Measurements from ENCODE around the gene CIAO2A. TPM values are rescaled to one million over a fixed set of nuclear protein-coding genes. Genes with fewer than 3 reads are reported as not detected.

Gene CIAO2A
- 10 to 100 TPM; 22.9 to 46.9 (median 32.7) TPM for total RNA-seq

GRCh38 chr15:64093627-64094417 is at the start of gene CIAO2A:
Gene CIAO2A, minus strand, starts transcription at chr15:64093838. Its CDS starts 70 bp downstream, at chr15:64093768.
- DNase-seq (ENCODE audit: low spot score in 2 of 2): peak; percentile 87 to 91
- Histone ChIP-seq H3K36me3 (no peaks in the 10 kb centered on the region), H3K27me3 (no peaks in the 10 kb centered on the region), H3K4me3 (peak within 1 kb of the TSS; percentile 66 to 73 (median 70)), H3K9me3 (no peaks in the 10 kb centered on the region), H3K4me1 (peaks cover 0 to 71% (median 45%) of the 10 kb centered on the region in 4 donors), H3K27ac (peak within 1 kb of the TSS; percentile 86 to 95 (median 90))
- TF ChIP-seq CTCF (IDR thresholded peaks at IDR 0.05) (peak in 1 of 5 experiments; percentile 33), EP300 (IDR thresholded peaks at IDR 0.05) (peak; percentile 75 to 92), POLR2A (IDR thresholded peaks at IDR 0.05) (peak; percentile 9 to 59)
- 0 to 1% methylated on average over 38 to 39 of the region's 41 CpGs for WGBS, 2 donors

GRCh38 chr15:64143276-64143675 is 49.6 kb upstream of the CIAO2A start:
- H3K36me3 ChIP-seq: peaks cover 0 to 58% (median 9%) of the 10 kb centered on the region in 3 donors

GRCh38 chr15:64141798-64142512 is 48.3 kb upstream of the CIAO2A start:
- Histone ChIP-seq H3K4me1 (peaks cover 0 to 16% (median 0%) of the 10 kb centered on the region in 4 donors), H3K27ac (no peak overlapping the region), H3K4me3 (no peak overlapping the region), H3K36me3 (peaks cover 4 to 71% (median 12%) of the 10 kb centered on the region in 3 donors), H3K9me3 (no peaks in the 10 kb centered on the region), H3K27me3 (no peaks in the 10 kb centered on the region)
- TF ChIP-seq EP300 (IDR thresholded peaks at IDR 0.05): no peak
- no peak for TF ChIP-seq POLR2A (IDR thresholded peaks at IDR 0.05)
- no peak for TF ChIP-seq CTCF (IDR thresholded peaks at IDR 0.05)
- DNase-seq (ENCODE audit: low spot score in 2 of 2): no peak
- WGBS, 2 donors: 83 to 85% methylated on average over 8 of the region's 8 CpGs

More at GRCh38 chr15:64143276-64143675, 49.6 kb upstream of the CIAO2A start:
- H3K27me3 ChIP-seq: no peaks in the 10 kb centered on the region
- 88 to 93% methylated on average over 6 of the region's 6 CpGs for WGBS, 2 donors
- H3K9me3 ChIP-seq: no peaks in the 10 kb centered on the region
- TF ChIP-seq POLR2A (IDR thresholded peaks at IDR 0.05) (no peak), CTCF (IDR thresholded peaks at IDR 0.05) (no peak), EP300 (IDR thresholded peaks at IDR 0.05) (no peak)
- DNase-seq (ENCODE audit: low spot score in 2 of 2): no peak
- H3K4me1 ChIP-seq: peaks cover 0 to 20% (median 0%) of the 10 kb centered on the region in 4 donors
- H3K4me3 ChIP-seq: no peak overlapping the region
- H3K27ac ChIP-seq: no peak overlapping the region

- TF ChIP-seq POLR2A (IDR thresholded peaks at IDR 0.05) (no peak), CTCF (IDR thresholded peaks at IDR 0.05) (no peak), EP300 (IDR thresholded peaks at IDR 0.05) (no peak)
- peaks cover 0 to 26% (median 0%) of the 10 kb centered on the region in 4 donors for H3K4me1 ChIP-seq
- no peak for DNase-seq (ENCODE audit: low spot score in 2 of 2)
- WGBS, 2 donors: 77 to 94% methylated on average over 2 to 4 of the region's 4 CpGs
- H3K27ac ChIP-seq: no peak overlapping the region
- no peaks in the 10 kb centered on the region for H3K9me3 ChIP-seq
- peaks cover 14 to 79% (median 26%) of the 10 kb centered on the region in 3 donors for H3K36me3 ChIP-seq
- H3K27me3 ChIP-seq: no peaks in the 10 kb centered on the region
- H3K4me3 ChIP-seq: no peak overlapping the region
These were observed 44.8 kb upstream of the CIAO2A start for GRCh38 chr15:64138331-64138941.

Measured in tibial nerve (tissue), 4 donors.